Retinal pigment epithelial cell (primary cell): ENCODE measurements around the gene RHOT1.
"Not testable (repeated sequence)": the region's sequence is repeated elsewhere in the genome, so short reads cannot be mapped to it uniquely, and the experiment has no call there.

Experiments used
- DNase-seq: peaks from one replicate; pipeline ENCODE4 v3.0.0-alpha.2; 2010; ENCODE audit warnings: low read depth
- H3K4me3 ChIP-seq: 2 replicates; pipeline ENCODE4 v1.5.1; 2011; ENCODE audit warnings: mild to moderate bottlenecking, low read length, control low read depth, moderate library complexity
- TF ChIP-seq, protein P1 (sequence below): conservative IDR thresholded peaks from 2 replicates; pipeline ENCODE4 v1.5.1; 2011; ENCODE audit warnings: low read depth, low read length, control low read depth, inconsistent platforms

Gene RHOT1

DNA sequence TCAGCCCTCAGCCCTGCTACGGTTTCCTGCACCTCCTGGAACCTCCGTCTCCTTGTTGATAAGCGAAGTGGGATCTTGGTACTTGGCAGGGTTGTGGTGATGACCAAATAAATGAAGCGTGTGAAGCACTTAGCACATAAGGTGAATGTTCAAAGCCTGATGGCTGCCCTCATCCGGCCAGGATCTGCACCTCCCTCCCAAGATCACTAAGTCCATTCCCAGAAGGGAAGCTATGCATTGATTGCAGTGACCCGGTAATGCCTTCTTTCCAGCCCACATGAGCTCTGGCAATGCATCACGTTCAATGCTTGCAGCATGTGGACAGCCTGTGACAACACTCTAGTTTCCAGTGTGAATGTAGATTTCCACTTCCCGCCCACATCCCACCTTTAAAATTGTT is 24.9 kb upstream of the RHOT1 start:
- DNase-seq: no peak
- TF ChIP-seq, protein P1, sequence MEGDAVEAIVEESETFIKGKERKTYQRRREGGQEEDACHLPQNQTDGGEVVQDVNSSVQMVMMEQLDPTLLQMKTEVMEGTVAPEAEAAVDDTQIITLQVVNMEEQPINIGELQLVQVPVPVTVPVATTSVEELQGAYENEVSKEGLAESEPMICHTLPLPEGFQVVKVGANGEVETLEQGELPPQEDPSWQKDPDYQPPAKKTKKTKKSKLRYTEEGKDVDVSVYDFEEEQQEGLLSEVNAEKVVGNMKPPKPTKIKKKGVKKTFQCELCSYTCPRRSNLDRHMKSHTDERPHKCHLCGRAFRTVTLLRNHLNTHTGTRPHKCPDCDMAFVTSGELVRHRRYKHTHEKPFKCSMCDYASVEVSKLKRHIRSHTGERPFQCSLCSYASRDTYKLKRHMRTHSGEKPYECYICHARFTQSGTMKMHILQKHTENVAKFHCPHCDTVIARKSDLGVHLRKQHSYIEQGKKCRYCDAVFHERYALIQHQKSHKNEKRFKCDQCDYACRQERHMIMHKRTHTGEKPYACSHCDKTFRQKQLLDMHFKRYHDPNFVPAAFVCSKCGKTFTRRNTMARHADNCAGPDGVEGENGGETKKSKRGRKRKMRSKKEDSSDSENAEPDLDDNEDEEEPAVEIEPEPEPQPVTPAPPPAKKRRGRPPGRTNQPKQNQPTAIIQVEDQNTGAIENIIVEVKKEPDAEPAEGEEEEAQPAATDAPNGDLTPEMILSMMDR: no peak
- H3K4me3 ChIP-seq: no peak overlapping the region

DNA sequence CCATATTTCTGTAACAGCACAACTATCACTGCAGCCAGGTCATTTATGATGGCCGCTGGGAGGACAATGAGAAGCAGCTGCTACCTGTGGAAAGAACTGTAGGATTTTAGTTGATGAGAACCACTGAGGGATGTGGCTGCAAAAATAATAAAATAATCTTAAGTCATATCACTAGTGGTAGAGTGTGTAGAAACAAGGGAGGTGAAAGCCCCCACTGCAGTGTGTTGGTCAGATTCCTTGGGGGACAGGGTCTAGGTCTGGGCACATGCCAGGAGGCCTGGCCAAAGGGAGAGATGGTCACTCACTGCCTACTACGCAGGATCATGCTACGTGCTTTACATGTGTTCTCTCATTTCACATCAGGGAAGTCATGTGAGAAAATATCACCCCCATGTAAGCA is 24.2 kb upstream of the RHOT1 start:
- not testable (repeated sequence) for H3K4me3 ChIP-seq, DNase-seq

- H3K4me3 ChIP-seq: no peak overlapping the region
- DNase-seq: no peak
- TF ChIP-seq, protein P1: no peak
Measured at GRCh38 chr17:32118835-32119234, 23.5 kb upstream of the RHOT1 start.

DNA sequence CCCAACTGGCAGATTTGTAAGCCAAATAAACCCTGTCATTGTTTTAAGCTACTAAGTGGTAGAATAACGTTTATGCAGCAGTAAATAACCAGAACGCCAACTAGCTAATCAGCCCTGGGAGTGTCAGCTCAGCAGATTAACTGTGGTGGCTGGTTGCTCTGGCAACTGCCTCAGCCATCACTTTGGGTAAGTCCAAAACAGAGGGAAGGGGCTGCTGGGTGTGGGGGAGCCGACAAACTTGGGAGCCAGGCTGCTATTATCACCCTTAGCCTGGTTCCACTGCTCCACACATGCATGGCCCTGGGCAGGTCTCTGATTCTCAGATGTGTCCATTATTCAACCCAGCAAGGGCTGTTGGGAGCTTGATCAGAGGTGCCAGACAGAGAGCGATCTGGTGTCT is 22.2 kb upstream of the RHOT1 start:
- no peak for DNase-seq
- no peak overlapping the region for H3K4me3 ChIP-seq
- TF ChIP-seq, protein P1: no peak

- TF ChIP-seq, protein P1: no peak
- H3K4me3 ChIP-seq: no peak overlapping the region
- no peak for DNase-seq
Measured at GRCh38 chr17:32120716-32121115, 21.6 kb upstream of the RHOT1 start.

GRCh38 chr17:32123782-32124181 is 18.5 kb upstream of the RHOT1 start:
- TF ChIP-seq, protein P1: no peak
- no peak for DNase-seq
- H3K4me3 ChIP-seq: no peak overlapping the region

DNA sequence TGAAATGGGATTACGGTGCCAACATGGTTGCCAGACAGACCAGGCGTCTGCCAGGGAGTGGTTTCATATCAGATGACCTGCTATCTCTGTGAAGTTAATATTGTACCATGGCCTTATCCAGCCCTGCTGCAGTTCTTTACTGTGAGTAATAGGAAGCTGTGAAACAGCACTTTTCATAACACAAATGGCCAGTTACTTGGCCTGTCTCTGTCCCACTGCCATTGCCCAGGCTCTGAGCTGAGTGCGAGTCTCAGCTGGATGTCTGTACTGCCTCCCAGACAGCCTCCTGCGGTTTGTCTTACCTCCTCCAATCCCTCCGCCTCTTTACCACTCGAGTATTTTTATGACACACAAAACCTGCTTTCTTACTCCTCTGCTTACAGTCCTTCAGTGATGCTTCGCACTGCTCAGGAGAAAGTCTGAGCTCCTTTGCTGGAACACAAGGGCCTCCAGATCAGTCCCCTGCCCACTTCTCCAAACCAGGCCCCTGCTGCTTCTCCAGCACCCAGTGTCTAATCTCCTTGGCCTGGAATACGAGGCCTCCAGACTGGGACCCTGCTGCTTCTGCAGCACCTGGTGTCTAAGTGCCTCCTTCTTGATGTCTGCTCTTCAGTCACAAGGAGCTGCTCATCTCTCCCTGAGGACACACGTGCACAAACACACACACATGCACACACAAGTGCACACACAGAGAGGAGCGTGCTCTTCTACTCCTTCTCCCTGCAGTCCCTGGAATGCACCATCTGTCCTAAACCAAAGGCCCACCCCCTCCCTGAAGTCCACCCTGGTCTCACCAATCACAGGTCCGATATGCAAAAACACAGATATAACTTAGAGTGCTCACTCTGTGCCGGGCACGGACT is 17.1 kb upstream of the RHOT1 start:
- DNase-seq: no peak

More for the DNA sequence above, 17.1 kb upstream of the RHOT1 start:
- H3K4me3 ChIP-seq: no peak overlapping the region
- TF ChIP-seq, protein P1: no peak
